PC-9 (cell line): ENCODE measurements around the gene LAPTM5. TPM values are rescaled to one million over a fixed set of nuclear protein-coding genes. Genes with fewer than 3 reads are reported as not detected.

ENCODE experiments used
- BruUV-seq: library from RNA; stranded (reverse); fragments of 400-500 nt; replicated peaks from 2 replicates; lab custom pipeline; 2021; lab: Mats Ljungman, UMichigan
- CTCF ChIA-PET: fragments of 300-600 bp; sonication (Branson Sonifier 250); formaldehyde crosslinking; loops from one replicate; lab custom pipeline; 2022; ENCODE audit warnings: antibody characterized with exemption; lab: Charles Lee
- POLR2A ChIA-PET: fragments of 300-600 bp; sonication (Branson Sonifier 250); formaldehyde crosslinking; loops from one replicate; lab custom pipeline; 2022; ENCODE audit warnings: antibody characterized with exemption; ENCODE audit not compliant: unreplicated experiment; lab: Charles Lee
- DNase-seq, 2 experiments: peaks; one replicate each; pipeline versions ENCODE4 v3.0.0 to v3.0.0-alpha.2; 2015 to 2022; ENCODE audit warnings: mixed read lengths in 1 of 2
- H2AFZ ChIP-seq: fragments of 200-600 bp; sonication (generic); 2 replicates; pipeline ENCODE4 v1.8.1; 2017; ENCODE audit warnings: antibody characterized with exemption
- H3F3A ChIP-seq: fragments of 200-600 bp; sonication (generic); 2 replicates; pipeline ENCODE4 v1.8.1; 2017; ENCODE audit warnings: antibody characterized with exemption, mild to moderate bottlenecking, low read depth; ENCODE audit not compliant: insufficient read depth
- H3K27ac ChIP-seq: fragments of 200-600 bp; sonication (generic); 2 replicates; pipeline ENCODE4 v1.6.1; 2016; ENCODE audit warnings: mixed run types
- H3K27me3 ChIP-seq: fragments of 200-600 bp; sonication (generic); 2 replicates; pipeline ENCODE4 v1.6.1; 2016; ENCODE audit warnings: low read depth, mixed run types; ENCODE audit not compliant: insufficient read depth
- H3K36me3 ChIP-seq: fragments of 200-600 bp; sonication (generic); 2 replicates; pipeline ENCODE4 v1.6.1; 2016; ENCODE audit warnings: low read depth, mixed run types
- H3K4me1 ChIP-seq: fragments of 200-600 bp; sonication (generic); replicated peaks from 2 replicates; pipeline ENCODE4 v1.6.1; 2016; ENCODE audit warnings: mixed run types; ENCODE audit not compliant: insufficient read depth
- H3K4me2 ChIP-seq: fragments of 200-600 bp; sonication (generic); 2 replicates; pipeline ENCODE4 v1.6.1; 2017; ENCODE audit warnings: mixed run types
- H3K4me3 ChIP-seq: fragments of 200-600 bp; sonication (generic); 2 replicates; pipeline ENCODE4 v1.6.1; 2016; ENCODE audit warnings: mixed run types
- H3K79me2 ChIP-seq: fragments of 200-600 bp; sonication (generic); 2 replicates; pipeline ENCODE4 v1.6.1; 2017; ENCODE audit warnings: low read depth, mixed run types
- H3K9me2 ChIP-seq: fragments of 200-600 bp; sonication (generic); 2 replicates; pipeline ENCODE4 v1.8.1; 2017; ENCODE audit warnings: mild to moderate bottlenecking; ENCODE audit not compliant: insufficient read depth
- H3K9me3 ChIP-seq: fragments of 200-600 bp; sonication (generic); 2 replicates; pipeline ENCODE4 v1.8.1; 2016; ENCODE audit warnings: low read depth; ENCODE audit not compliant: insufficient read depth
- H4K20me1 ChIP-seq: fragments of 200-600 bp; sonication (generic); 2 replicates; pipeline ENCODE4 v1.8.1; 2017; ENCODE audit not compliant: insufficient read depth
- CTCF ChIP-seq: fragments of 200-600 bp; sonication (generic); conservative IDR thresholded peaks from 2 replicates; pipeline ENCODE4 v1.6.1; 2017; ENCODE audit warnings: mixed run types, antibody characterized with exemption, mild to moderate bottlenecking, moderate library complexity
- EZH2 ChIP-seq: fragments of 200-600 bp; sonication (generic); IDR thresholded peaks from 2 replicates; pipeline ENCODE4 v1.8.0; 2017; ENCODE audit warnings: antibody characterized with exemption, low read depth
- intact Hi-C: fragments of 100-400 bp; cut with micrococcal nuclease; formaldehyde crosslinking; loops from one replicate; pipeline ENCODE4 v1.10.0; 2022; ENCODE audit not compliant: unreplicated experiment
- total RNA-seq: library from RNA; stranded (reverse); gene quantifications from 2 replicates; pipeline ENCODE4 v1.2.3, GENCODE V29; 2021

Gene LAPTM5
- total RNA-seq, 1 experiment from 2014 or later, result 5.0 TPM

- CTCF ChIA-PET, result interaction anchor here (1.5 kb wide), 1 partner anchor 52 kb away, joined by 3 read pairs; no protein-coding TSS in a partner anchor
- H3K79me2 ChIP-seq, result no peaks in the 10 kb centered on the region
Measured at GRCh38 chr1:30731109-30731805, 26.3 kb downstream of the LAPTM5 start.

GRCh38 chr1:30730346-30731108 is 27.0 kb downstream of the LAPTM5 start:
- H3K27me3 ChIP-seq, result no peaks in the 10 kb centered on the region
- peaks cover 7% of the 10 kb centered on the region; the same call in 1 of the 2 replicates for H3F3A ChIP-seq
- no peaks in the 10 kb centered on the region for H3K9me2 ChIP-seq
- H3K4me2 ChIP-seq, result no peak overlapping the region
- intact Hi-C loops, result no loop called here
- H3K9me3 ChIP-seq, result no peaks in the 10 kb centered on the region
- H3K4me1 ChIP-seq, result 0 out of 2 replicates have a peak, but pooled peaks cover 6% of the 10 kb centered on the region
- TF ChIP-seq CTCF, result no peak
- no peak for TF ChIP-seq EZH2
- H3K27ac ChIP-seq, result no peak overlapping the region
- ChIA-PET POLR2A (interaction anchor here (0.6 kb wide), 2 partner anchors 33 to 166 kb away, joined by 3 to 10 read pairs; no protein-coding TSS in a partner anchor), CTCF (interaction anchor here (1.5 kb wide), 1 partner anchor 53 kb away, joined by 3 read pairs; no protein-coding TSS in a partner anchor)
- H4K20me1 ChIP-seq, result no peaks in the 10 kb centered on the region
- H3K79me2 ChIP-seq, result no peaks in the 10 kb centered on the region
- no peak for DNase-seq
- H2AFZ ChIP-seq, result no peak overlapping the region
- H3K36me3 ChIP-seq, result no peaks in the 10 kb centered on the region
- H3K4me3 ChIP-seq, result no peak overlapping the region
- no TSS peak for BruUV-seq

More at GRCh38 chr1:30731109-30731805, 26.3 kb downstream of the LAPTM5 start:
- BruUV-seq, result no TSS peak
- Histone ChIP-seq H4K20me1 (no peaks in the 10 kb centered on the region), H2AFZ (no peak overlapping the region), H3K4me1 (0 out of 2 replicates have a peak, but pooled peaks cover 6% of the 10 kb centered on the region), H3K9me3 (no peaks in the 10 kb centered on the region), H3K4me3 (no peak overlapping the region), H3F3A (peaks cover 7% of the 10 kb centered on the region; the same call in 1 of the 2 replicates), H3K36me3 (no peaks in the 10 kb centered on the region), H3K9me2 (no peaks in the 10 kb centered on the region), H3K4me2 (no peak overlapping the region), H3K27me3 (no peaks in the 10 kb centered on the region), H3K27ac (no peak overlapping the region)
- TF ChIP-seq CTCF (no peak), EZH2 (no peak)
- DNase-seq, result no peak
- POLR2A ChIA-PET, result interaction anchor here (0.6 kb wide), 1 partner anchor 165 kb away, joined by 3 read pairs; no protein-coding TSS in a partner anchor
- intact Hi-C loops, result no loop called here

GRCh38 chr1:30729901-30730300 is 27.7 kb downstream of the LAPTM5 start:
- H3K27me3 ChIP-seq, result no peaks in the 10 kb centered on the region
- no peaks in the 10 kb centered on the region for H3K79me2 ChIP-seq
- no peak overlapping the region for H3K4me2 ChIP-seq
- H3K9me2 ChIP-seq, result no peaks in the 10 kb centered on the region
- intact Hi-C loops, result no loop called here
- no peak for TF ChIP-seq EZH2
- TF ChIP-seq CTCF, result no peak
- ChIA-PET CTCF (interaction anchor here (0.5 to 1.5 kb wide), 3 partner anchors 50 to 181 kb away, joined by 3 to 5 read pairs (median 3); no protein-coding TSS in a partner anchor), POLR2A (interaction anchor here (0.6 kb wide), 1 partner anchor 34 kb away, joined by 10 read pairs; no protein-coding TSS in a partner anchor)
- no peak overlapping the region for H3K27ac ChIP-seq
- no peak for DNase-seq
- no peaks in the 10 kb centered on the region for H4K20me1 ChIP-seq
- no peak overlapping the region for H3K4me3 ChIP-seq
- H3F3A ChIP-seq, result peaks cover 7% of the 10 kb centered on the region; the same call in 1 of the 2 replicates
- no peaks in the 10 kb centered on the region for H3K36me3 ChIP-seq
- H3K9me3 ChIP-seq, result no peaks in the 10 kb centered on the region
- 0 out of 2 replicates have a peak, but pooled peaks cover 6% of the 10 kb centered on the region for H3K4me1 ChIP-seq
- H2AFZ ChIP-seq, result no peak overlapping the region
- BruUV-seq, result no TSS peak
